KG1 (cell line): ENCODE data around the gene KLHL7.

ENCODE experiments used
- DNase-seq: peaks from one replicate; lab custom pipeline; 2025; lab: John Stamatoyannopoulos, UW

KLHL7 gene, protein sequence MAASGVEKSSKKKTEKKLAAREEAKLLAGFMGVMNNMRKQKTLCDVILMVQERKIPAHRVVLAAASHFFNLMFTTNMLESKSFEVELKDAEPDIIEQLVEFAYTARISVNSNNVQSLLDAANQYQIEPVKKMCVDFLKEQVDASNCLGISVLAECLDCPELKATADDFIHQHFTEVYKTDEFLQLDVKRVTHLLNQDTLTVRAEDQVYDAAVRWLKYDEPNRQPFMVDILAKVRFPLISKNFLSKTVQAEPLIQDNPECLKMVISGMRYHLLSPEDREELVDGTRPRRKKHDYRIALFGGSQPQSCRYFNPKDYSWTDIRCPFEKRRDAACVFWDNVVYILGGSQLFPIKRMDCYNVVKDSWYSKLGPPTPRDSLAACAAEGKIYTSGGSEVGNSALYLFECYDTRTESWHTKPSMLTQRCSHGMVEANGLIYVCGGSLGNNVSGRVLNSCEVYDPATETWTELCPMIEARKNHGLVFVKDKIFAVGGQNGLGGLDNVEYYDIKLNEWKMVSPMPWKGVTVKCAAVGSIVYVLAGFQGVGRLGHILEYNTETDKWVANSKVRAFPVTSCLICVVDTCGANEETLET

GRCh38 chr7:23105644-23106056 lies at the start of gene KLHL7:
Gene KLHL7, plus strand, starts transcription at chr7:23105785. Its CDS starts 242 bp downstream, at chr7:23106027.
- peak; percentile 92 for DNase-seq

DNA sequence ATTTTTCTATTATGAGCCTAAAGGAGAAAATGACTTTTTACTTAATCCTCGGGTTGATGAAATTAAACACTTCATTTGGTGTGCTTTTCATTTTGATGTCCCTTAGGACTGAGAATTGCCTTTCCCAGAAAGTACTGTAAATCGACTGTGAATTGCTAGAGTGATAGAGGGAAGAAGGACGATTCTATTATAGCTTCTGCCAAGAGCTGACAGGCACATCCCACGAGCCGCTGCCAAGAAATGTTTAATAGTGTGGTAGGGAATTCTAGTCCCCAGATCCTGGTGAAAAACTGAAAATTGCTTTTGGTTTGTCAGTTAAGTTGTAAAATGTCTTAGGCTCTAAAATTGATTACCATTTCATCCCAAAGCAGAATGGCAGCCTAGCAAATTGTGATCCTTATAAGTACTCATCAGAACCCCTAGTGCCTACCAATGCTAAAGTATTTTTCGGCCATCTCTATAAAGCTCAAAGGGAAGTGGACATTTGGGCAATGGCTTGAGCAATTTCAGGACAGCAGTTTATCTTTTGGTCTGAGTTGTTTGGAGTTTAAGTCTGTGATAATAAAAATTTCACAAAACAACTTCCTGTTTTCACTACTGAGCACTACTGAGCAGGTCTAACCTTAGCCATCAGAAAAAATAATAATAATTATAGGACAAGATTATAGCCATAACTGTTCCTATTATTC lies 47.0 kb upstream of the KLHL7 start:
- DNase-seq, result no peak

- DNase-seq, result no peak
Observed at GRCh38 chr7:23061327-23061726, 44.3 kb upstream of the KLHL7 start.

GRCh38 chr7:23062452-23062851 lies 43.1 kb upstream of the KLHL7 start:
- no peak for DNase-seq

- DNase-seq, result no peak
Observed at GRCh38 chr7:23065974-23066373, 39.6 kb upstream of the KLHL7 start.

- no peak for DNase-seq
Observed at GRCh38 chr7:23067271-23067670, 38.3 kb upstream of the KLHL7 start.

GRCh38 chr7:23072048-23072447 lies 33.5 kb upstream of the KLHL7 start:
- no peak for DNase-seq

- DNase-seq, result no peak
Observed at GRCh38 chr7:23072922-23073321, 32.7 kb upstream of the KLHL7 start.

DNA sequence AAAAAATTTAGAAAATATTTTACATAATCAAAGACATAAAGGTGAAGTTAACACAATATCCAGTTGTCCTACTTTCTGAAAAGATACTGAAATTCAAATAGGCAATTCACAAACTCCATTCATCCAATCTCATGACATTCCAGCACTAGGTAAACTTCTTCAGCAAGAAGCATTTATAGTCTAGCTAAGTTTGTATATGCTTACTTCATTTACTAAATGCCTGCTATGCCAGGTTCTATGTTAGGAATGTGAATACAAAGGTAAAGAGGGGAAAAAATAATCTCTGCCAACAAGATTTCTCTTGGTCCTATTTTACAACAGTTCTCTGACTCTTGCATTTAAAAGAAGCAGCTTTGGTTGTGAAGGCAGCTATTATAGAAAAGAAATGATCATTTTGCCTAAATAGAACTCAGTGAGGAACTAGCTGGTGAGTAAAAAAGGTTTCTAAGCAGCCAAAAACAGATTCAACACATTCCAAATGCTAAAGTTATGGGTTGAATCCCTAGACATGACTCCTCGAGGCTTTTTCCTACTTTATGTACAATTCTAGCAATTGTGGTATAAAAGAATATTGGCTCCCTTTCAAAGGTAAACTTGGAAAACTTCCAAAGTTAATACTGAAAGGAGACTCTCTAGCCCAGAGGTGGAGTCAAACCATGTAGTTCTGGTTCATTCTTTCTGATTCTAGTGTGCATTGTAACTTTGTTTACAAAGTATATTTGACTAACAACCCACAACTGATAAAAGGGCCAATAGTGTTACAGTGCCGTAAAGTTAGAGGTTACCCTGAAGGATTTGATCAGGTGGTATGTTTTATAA lies 30.9 kb upstream of the KLHL7 start:
- no peak for DNase-seq

- DNase-seq, result no peak
Observed at GRCh38 chr7:23075571-23075970, 30.0 kb upstream of the KLHL7 start.

DNA sequence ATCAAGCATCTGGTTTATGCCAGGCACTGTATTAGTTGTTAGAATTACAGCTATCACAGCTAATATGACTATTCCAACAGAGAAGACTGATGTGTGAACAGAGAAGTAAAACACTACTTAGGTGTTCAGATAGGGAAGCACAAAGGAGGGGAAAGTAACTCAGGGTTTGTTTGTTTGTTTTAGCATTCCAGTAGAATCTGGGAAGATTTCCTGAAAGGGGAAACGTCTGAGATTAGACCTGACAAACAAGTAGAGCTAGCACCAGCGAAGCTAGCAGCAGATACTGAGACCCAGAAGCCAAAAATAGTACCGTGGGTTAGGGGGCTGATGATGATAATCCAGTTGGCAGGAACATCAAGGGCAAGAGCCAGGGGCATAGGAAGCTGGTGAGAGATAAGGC lies 28.8 kb upstream of the KLHL7 start:
- no peak for DNase-seq

DNA sequence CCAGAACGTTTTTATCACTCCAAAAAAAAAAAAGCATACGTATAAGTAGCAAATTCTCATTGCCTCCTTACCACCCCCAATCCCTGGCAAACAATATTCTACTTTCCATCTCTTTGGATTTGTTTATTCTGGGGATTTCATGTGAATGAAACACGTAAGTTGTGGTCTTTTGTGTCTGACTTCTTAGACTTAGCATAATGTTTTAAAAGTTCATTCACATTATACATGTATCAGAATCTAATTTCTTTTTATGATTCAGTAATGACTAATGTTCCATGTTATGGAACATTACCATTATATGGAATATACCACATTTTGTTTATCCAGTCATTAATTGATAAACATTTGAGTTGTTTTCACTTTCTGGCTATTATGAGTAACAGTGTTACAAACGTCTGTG lies 12.5 kb upstream of the KLHL7 start:
- DNase-seq, result no peak

DNA sequence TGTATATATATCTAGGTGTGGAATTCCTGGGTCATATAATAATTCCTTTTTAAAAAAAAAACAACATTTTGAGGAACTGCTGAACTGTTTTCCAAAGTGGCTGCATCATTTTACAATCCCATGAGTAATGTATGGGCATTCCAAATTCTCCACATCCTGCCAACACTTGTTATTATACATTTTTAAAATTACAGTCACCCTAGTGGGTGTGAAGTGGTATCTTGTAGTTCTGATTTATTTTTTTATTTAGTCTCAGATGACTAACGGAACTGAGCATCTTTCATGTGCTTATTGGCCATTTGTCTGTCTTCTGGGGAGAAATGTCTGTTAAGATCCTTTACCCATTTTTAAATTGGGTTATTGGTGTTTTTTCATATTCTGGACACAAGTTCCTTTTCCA lies 12.0 kb upstream of the KLHL7 start:
- DNase-seq, result no peak

GRCh38 chr7:23096518-23097290 lies 8.9 kb upstream of the KLHL7 start:
- no peak for DNase-seq

- no peak for DNase-seq
Observed at GRCh38 chr7:23098029-23098428, 7.6 kb upstream of the KLHL7 start.

DNA sequence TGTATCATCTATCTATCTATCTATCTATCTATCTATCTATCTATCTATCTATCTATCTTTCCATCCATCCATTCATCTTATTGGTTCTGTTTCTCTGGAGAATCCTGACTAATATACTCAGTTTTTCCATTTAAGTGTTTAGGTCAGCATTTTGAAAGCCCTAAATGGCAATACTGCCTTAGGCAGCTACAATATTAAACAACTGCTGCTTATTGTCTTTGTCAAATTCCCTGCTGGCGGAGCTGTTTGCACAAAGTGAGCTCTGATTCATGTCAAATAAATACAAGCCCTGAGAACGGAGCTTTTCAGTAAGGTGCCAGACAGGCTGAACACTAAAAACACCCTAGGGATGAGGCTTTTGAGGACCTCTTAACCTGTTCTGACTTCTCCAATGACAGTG lies 7.1 kb upstream of the KLHL7 start:
- DNase-seq, result no peak

DNA sequence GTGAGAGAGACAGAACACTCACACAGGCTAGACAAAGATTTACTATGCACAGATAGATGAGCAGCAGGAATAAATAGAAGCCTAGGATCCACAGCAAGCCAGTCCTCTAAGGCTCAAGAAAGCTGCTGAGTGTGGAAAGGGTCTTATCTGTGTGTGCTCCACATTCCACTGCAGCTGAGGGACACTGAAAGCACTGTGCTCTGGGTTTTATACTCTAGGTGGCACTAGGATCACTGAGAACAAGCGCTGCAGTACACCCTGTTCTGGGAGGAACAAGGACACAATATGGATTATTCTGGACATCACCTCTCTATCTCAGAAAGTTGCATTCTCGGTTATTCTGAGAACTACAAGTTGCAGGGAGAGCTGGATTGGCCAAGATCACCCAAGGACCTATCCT lies 4.9 kb upstream of the KLHL7 start:
- no peak for DNase-seq

DNA sequence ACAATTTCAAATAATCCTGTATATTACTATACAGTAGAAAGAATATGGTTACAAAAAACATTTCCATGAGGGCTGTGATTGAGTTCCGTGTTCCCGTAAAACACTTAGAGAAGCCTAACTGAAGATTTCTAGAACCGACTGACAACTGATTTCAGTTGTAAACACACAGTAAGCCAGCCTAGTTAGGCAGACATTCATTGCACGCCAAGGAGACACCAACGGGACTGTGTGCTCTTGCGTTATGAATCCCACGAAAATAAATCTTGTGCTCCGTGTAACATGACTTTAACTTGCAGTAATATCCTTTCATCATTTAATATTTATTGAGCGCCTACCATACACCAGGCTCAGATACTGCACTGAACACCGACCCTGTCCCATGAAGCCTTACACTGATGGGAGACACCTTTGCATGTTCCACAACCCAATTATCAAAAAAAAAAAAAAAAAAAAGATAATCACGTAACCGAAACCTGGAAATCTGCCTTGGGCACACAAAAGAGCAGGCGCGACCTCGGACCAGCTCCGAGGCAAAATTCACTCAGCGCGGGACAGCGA lies 420 bp upstream of the KLHL7 start:
- peak; percentile 59 for DNase-seq

- DNase-seq, result peak; percentile 78
Observed at GRCh38 chr7:23106057-23106822, 655 bp downstream of the KLHL7 start.
